ENCODE results near the gene CDH16. TPM values are rescaled to one million over a fixed set of nuclear protein-coding genes. Genes with fewer than 3 reads are reported as not detected.
A peak's percentile ranks its signal among the peaks of the same experiment; 100 is the strongest.
"Not testable (repeated sequence)": the region's sequence is repeated elsewhere in the genome, so short reads cannot be mapped to it uniquely, and the experiment has no call there.

CDH16 gene
- total RNA-seq, 1 donor from 2014 or later = not detected

- Mint-ChIP-seq H3K4me3 (ENCODE audit: unreplicated experiment) (peak overlapping the region; percentile 4), H3K4me1 (ENCODE audit: low read depth, unreplicated experiment) (peaks cover 8% of the 10 kb centered on the region), H3K27ac (ENCODE audit: unreplicated experiment) (no peak overlapping the region), H3K36me3 (ENCODE audit: unreplicated experiment) (no peaks in the 10 kb centered on the region), H3K9me3 (ENCODE audit: unreplicated experiment) (peaks cover 5% of the 10 kb centered on the region), H3K27me3 (ENCODE audit: unreplicated experiment) (peaks cover 4% of the 10 kb centered on the region)
- no peak for DNase-seq
- TF ChIP-seq, protein P1, sequence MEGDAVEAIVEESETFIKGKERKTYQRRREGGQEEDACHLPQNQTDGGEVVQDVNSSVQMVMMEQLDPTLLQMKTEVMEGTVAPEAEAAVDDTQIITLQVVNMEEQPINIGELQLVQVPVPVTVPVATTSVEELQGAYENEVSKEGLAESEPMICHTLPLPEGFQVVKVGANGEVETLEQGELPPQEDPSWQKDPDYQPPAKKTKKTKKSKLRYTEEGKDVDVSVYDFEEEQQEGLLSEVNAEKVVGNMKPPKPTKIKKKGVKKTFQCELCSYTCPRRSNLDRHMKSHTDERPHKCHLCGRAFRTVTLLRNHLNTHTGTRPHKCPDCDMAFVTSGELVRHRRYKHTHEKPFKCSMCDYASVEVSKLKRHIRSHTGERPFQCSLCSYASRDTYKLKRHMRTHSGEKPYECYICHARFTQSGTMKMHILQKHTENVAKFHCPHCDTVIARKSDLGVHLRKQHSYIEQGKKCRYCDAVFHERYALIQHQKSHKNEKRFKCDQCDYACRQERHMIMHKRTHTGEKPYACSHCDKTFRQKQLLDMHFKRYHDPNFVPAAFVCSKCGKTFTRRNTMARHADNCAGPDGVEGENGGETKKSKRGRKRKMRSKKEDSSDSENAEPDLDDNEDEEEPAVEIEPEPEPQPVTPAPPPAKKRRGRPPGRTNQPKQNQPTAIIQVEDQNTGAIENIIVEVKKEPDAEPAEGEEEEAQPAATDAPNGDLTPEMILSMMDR (IDR thresholded peaks at IDR 0.05; ENCODE audit: partially characterized antibody, unreplicated experiment) = no peak
These were observed 28.3 kb upstream of the CDH16 start for GRCh38 chr16:66946974-66947301.

DNA sequence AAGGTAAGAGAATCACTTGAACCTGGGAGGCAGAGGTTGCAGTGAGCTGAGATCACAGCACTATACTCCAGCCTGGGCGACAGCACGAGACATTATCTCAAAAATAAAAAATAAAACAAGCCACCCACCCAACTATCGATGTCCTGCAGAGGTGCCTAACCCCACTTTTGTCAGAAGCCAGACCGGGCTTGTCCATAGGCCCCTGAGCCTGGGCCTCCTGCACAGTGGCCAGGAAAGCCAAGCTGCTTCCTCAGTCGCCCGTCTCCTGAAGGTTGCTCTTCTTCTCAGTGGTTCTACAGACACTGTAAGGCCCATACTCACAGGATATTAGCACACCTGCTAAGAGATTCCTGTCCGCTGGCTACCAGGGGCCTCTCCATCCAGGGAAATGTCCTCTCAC is 27.9 kb upstream of the CDH16 start:
- no peak for DNase-seq
- no peak overlapping the region for H3K27ac Mint-ChIP-seq (ENCODE audit: unreplicated experiment)
- H3K27me3 Mint-ChIP-seq (ENCODE audit: unreplicated experiment) = peaks cover 4% of the 10 kb centered on the region
- H3K36me3 Mint-ChIP-seq (ENCODE audit: unreplicated experiment) = no peaks in the 10 kb centered on the region
- TF ChIP-seq, protein P1 (IDR thresholded peaks at IDR 0.05; ENCODE audit: partially characterized antibody, unreplicated experiment) = no peak
- H3K4me3 Mint-ChIP-seq (ENCODE audit: unreplicated experiment) = peak overlapping the region; percentile 4
- H3K4me1 Mint-ChIP-seq (ENCODE audit: low read depth, unreplicated experiment) = peaks cover 8% of the 10 kb centered on the region
- H3K9me3 Mint-ChIP-seq (ENCODE audit: unreplicated experiment) = peaks cover 2% of the 10 kb centered on the region

- no peak for DNase-seq
- Mint-ChIP-seq H3K27me3 (ENCODE audit: unreplicated experiment) (peaks cover 4% of the 10 kb centered on the region), H3K4me1 (ENCODE audit: low read depth, unreplicated experiment) (peaks cover 8% of the 10 kb centered on the region), H3K4me3 (ENCODE audit: unreplicated experiment) (no peak overlapping the region), H3K9me3 (ENCODE audit: unreplicated experiment) (peaks cover 2% of the 10 kb centered on the region), H3K36me3 (ENCODE audit: unreplicated experiment) (no peaks in the 10 kb centered on the region), H3K27ac (ENCODE audit: unreplicated experiment) (no peak overlapping the region)
- TF ChIP-seq, protein P1 (IDR thresholded peaks at IDR 0.05; ENCODE audit: partially characterized antibody, unreplicated experiment) = no peak
These were observed 27.3 kb upstream of the CDH16 start for GRCh38 chr16:66945939-66946338.

- not testable (repeated sequence) for H3K27me3 Mint-ChIP-seq (ENCODE audit: unreplicated experiment); H3K4me1 Mint-ChIP-seq (ENCODE audit: low read depth, unreplicated experiment); H3K36me3 Mint-ChIP-seq (ENCODE audit: unreplicated experiment); H3K4me3 Mint-ChIP-seq (ENCODE audit: unreplicated experiment); H3K27ac Mint-ChIP-seq (ENCODE audit: unreplicated experiment); DNase-seq; H3K9me3 Mint-ChIP-seq (ENCODE audit: unreplicated experiment)
These were observed 26.3 kb upstream of the CDH16 start for GRCh38 chr16:66944971-66945370.

- no peaks in the 10 kb centered on the region for H3K36me3 Mint-ChIP-seq (ENCODE audit: unreplicated experiment)
- H3K4me1 Mint-ChIP-seq (ENCODE audit: low read depth, unreplicated experiment) = peaks cover 6% of the 10 kb centered on the region
- H3K9me3 Mint-ChIP-seq (ENCODE audit: unreplicated experiment) = peaks cover 1% of the 10 kb centered on the region
- no peak overlapping the region for H3K27ac Mint-ChIP-seq (ENCODE audit: unreplicated experiment)
- DNase-seq = no peak
- H3K4me3 Mint-ChIP-seq (ENCODE audit: unreplicated experiment) = no peak overlapping the region
- H3K27me3 Mint-ChIP-seq (ENCODE audit: unreplicated experiment) = peaks cover 4% of the 10 kb centered on the region
- TF ChIP-seq, protein P1 (IDR thresholded peaks at IDR 0.05; ENCODE audit: partially characterized antibody, unreplicated experiment) = no peak
These were observed 25.4 kb upstream of the CDH16 start for GRCh38 chr16:66944054-66944441.
